GM12878 (cell line): ENCODE data around the gene UNG. TPM values are rescaled to one million over a fixed set of nuclear protein-coding genes. Genes with fewer than 3 reads are reported as not detected.

ENCODE experiments used
- ATAC-seq: fragments of 200-7000 bp; cut with Tn5 transposase; 3 replicates; pipeline ENCODE4 v1.9.1; 2020; ENCODE audit warnings: mild to moderate bottlenecking, moderate library complexity
- BruUV-seq: library from RNA; stranded (reverse); fragments of 400-500 nt; replicated peaks from 2 replicates; lab custom pipeline; 2021; lab: Mats Ljungman, UMichigan
- CTCF ChIA-PET: fragments of 300-600 bp; sonication (Branson Sonifier 250); formaldehyde crosslinking; extraction: SDS; loops from one replicate; lab custom pipeline; 2021; ENCODE audit warnings: inconsistent platforms; lab: Yijun Ruan, JAX
- POLR2A ChIA-PET: fragments of 350-600 bp; formaldehyde crosslinking; extraction: SDS; loops from one replicate; lab custom pipeline; 2021; ENCODE audit warnings: inconsistent platforms; lab: Charles Lee
- RAD21 ChIA-PET: fragments of 300-600 bp; sonication (Branson Sonifier 250); formaldehyde crosslinking; loops from one replicate; lab custom pipeline; 2023; ENCODE audit warnings: antibody characterized with exemption; ENCODE audit not compliant: unreplicated experiment; lab: Charles Lee
- SMC1A ChIA-PET: fragments of 300-600 bp; sonication (Branson Sonifier 250); formaldehyde crosslinking; loops from one replicate; lab custom pipeline; 2023; ENCODE audit not compliant: unreplicated experiment, uncharacterized antibody; lab: Charles Lee
- DNase-seq: peaks from one replicate; pipeline ENCODE4 v3.0.0-alpha.2; 2011; ENCODE audit warnings: low read depth, low spot score
- FAIRE-seq: peaks from 3 replicates; lab custom pipeline; 2011; peaks lifted over from hg19 to GRCh38; lab: Jason Lieb, UNC
- H2AFZ ChIP-seq: 2 replicates; pipeline ENCODE4 v1.6.0; 2011; ENCODE audit warnings: low read depth, low read length, control low read depth; ENCODE audit not compliant: control insufficient read depth
- H3K27ac ChIP-seq: 2 replicates; pipeline ENCODE4 v1.5.1; 2011; ENCODE audit warnings: control low read depth; ENCODE audit not compliant: control insufficient read depth, insufficient read depth
- H3K27me3 ChIP-seq, 2 experiments: replicated peaks in 1 of 2; 2 replicates each; pipeline versions ENCODE4 v1.6.0 to v1.6.1; 2011; ENCODE audit warnings: low read length in 1 of 2; ENCODE audit not compliant: control insufficient read depth in 2 of 2, insufficient read depth in 2 of 2
- H3K36me3 ChIP-seq, 2 experiments: 2 replicates each; pipeline ENCODE4 v1.5.1; 2011; ENCODE audit warnings: low read length in 1 of 2; ENCODE audit not compliant: control insufficient read depth in 2 of 2, insufficient read depth in 2 of 2
- H3K4me1 ChIP-seq: 2 replicates; pipeline ENCODE4 v1.6.1; 2011; ENCODE audit warnings: mild to moderate bottlenecking, low read length, moderate library complexity, mixed read lengths; ENCODE audit not compliant: control insufficient read depth, insufficient read depth
- H3K4me2 ChIP-seq: 2 replicates; pipeline ENCODE4 v1.6.0; 2011; ENCODE audit warnings: control low read depth; ENCODE audit not compliant: control insufficient read depth, insufficient read depth
- H3K4me3 ChIP-seq: fragments of 200-600 bp; sonication (generic); 2 replicates; pipeline ENCODE4 v1.5.1; 2016
- H3K79me2 ChIP-seq: 2 replicates; pipeline ENCODE4 v1.6.0; 2011; ENCODE audit warnings: low read length; ENCODE audit not compliant: control insufficient read depth, insufficient read depth
- H3K9ac ChIP-seq: 2 replicates; pipeline ENCODE4 v1.8.0; 2011; ENCODE audit warnings: low read length, control low read depth, mixed read lengths; ENCODE audit not compliant: control insufficient read depth, insufficient read depth
- H3K9me3 ChIP-seq: replicated peaks from 3 replicates; pipeline ENCODE4 v1.5.1; 2011; ENCODE audit warnings: mild to moderate bottlenecking, low read length; ENCODE audit not compliant: control insufficient read depth, insufficient read depth
- H4K20me1 ChIP-seq: 2 replicates; pipeline ENCODE4 v1.6.0; 2011; ENCODE audit not compliant: control insufficient read depth, insufficient read depth
- ATF7 ChIP-seq: fragments of 450-650 bp; IDR thresholded peaks from 2 replicates; pipeline ENCODE4 v1.6.1; 2016; ENCODE audit warnings: low read depth, mild to moderate bottlenecking
- BACH1 ChIP-seq: fragments of 450-650 bp; IDR thresholded peaks from 2 replicates; pipeline ENCODE4 v1.6.1; 2017; ENCODE audit warnings: mild to moderate bottlenecking, borderline replicate concordance
- FOXK2 ChIP-seq: fragments of 450-650 bp; IDR thresholded peaks from 2 replicates; pipeline ENCODE4 v1.6.1; 2017; ENCODE audit warnings: mild to moderate bottlenecking, moderate library complexity
- HCFC1 ChIP-seq: fragments of 150-350 bp; IDR thresholded peaks from 2 replicates; pipeline ENCODE4 v1.6.1; 2014; ENCODE audit warnings: low read length
- MYC ChIP-seq: IDR thresholded peaks from 2 replicates; pipeline ENCODE4 v1.6.1; 2011; ENCODE audit warnings: mild to moderate bottlenecking, low read length, moderate library complexity, inconsistent platforms; ENCODE audit not compliant: insufficient read depth, insufficient replicate concordance, insufficient read length, severe bottlenecking
- NFIC ChIP-seq: IDR thresholded peaks from 2 replicates; pipeline ENCODE4 v1.6.1; 2012; ENCODE audit warnings: low read depth, mild to moderate bottlenecking, inconsistent platforms, low read length, moderate library complexity
- NFXL1 ChIP-seq: fragments of 450-650 bp; IDR thresholded peaks from 2 replicates; pipeline ENCODE4 v1.6.1; 2017; ENCODE audit warnings: antibody characterized with exemption, mild to moderate bottlenecking, borderline replicate concordance
- NFYB ChIP-seq: IDR thresholded peaks from 2 replicates; pipeline ENCODE4 v1.6.1; 2011; ENCODE audit warnings: low read depth, mild to moderate bottlenecking, low read length, improper control_type of control experiment, moderate library complexity; ENCODE audit not compliant: insufficient read depth
- POU2F2 ChIP-seq: IDR thresholded peaks from 3 replicates; pipeline ENCODE4 v1.6.1; 2011; ENCODE audit warnings: low read depth, mild to moderate bottlenecking, low read length, borderline replicate concordance
- PRDM15 ChIP-seq: fragments of 450-650 bp; formaldehyde crosslinking; IDR thresholded peaks from 2 replicates; pipeline ENCODE4 v1.4.0; 2020; ENCODE audit warnings: mild to moderate bottlenecking, moderate library complexity
- SREBF1 ChIP-seq: IDR thresholded peaks from 2 replicates; pipeline ENCODE4 v1.6.1; 2012; ENCODE audit warnings: mild to moderate bottlenecking, low read length
- TCF3 ChIP-seq: IDR thresholded peaks from 2 replicates; pipeline ENCODE4 v1.6.1; 2012; ENCODE audit warnings: low read depth, mild to moderate bottlenecking, low read length, borderline replicate concordance; ENCODE audit not compliant: insufficient read depth
- TCF7 ChIP-seq: IDR thresholded peaks from 2 replicates; pipeline ENCODE4 v1.6.1; 2014; ENCODE audit warnings: antibody characterized with exemption, borderline replicate concordance
- YY1 ChIP-seq: IDR thresholded peaks from 2 replicates; pipeline ENCODE4 v1.6.1; 2011; ENCODE audit warnings: low read depth, mild to moderate bottlenecking, low read length
- ZBTB11 ChIP-seq: fragments of 450-650 bp; formaldehyde crosslinking; IDR thresholded peaks from 2 replicates; pipeline ENCODE4 v1.5.0; 2022; ENCODE audit warnings: mild to moderate bottlenecking, missing genetic modification characterization
- ZNF274 ChIP-seq: IDR thresholded peaks from one replicate; pipeline ENCODE4 v1.8.0; 2011; ENCODE audit not compliant: insufficient read length, insufficient read depth
- ZZZ3 ChIP-seq: IDR thresholded peaks from 2 replicates; pipeline ENCODE4 v1.6.1; 2011; ENCODE audit warnings: low read depth; ENCODE audit not compliant: control insufficient read depth, insufficient read length
- WGBS: methylation state at CpG from one replicate; pipeline ENCODE4 v1.1.6; 2016; ENCODE audit warnings: low lambda C conversion rate; ENCODE audit not compliant: insufficient replicate concordance, insufficient coverage; ENCODE audit errors: missing lambda C conversion rate; 5-methylcytosine and 5-hydroxymethylcytosine counted together
- in situ Hi-C: fragments of 300-500 bp; cut with MboI; formaldehyde crosslinking; loops from 9 replicates; pipeline ENCODE4 v1.14.3; 2018; ENCODE audit warnings: mixed read lengths
- intact Hi-C: fragments of 100-400 bp; cut with micrococcal nuclease; formaldehyde crosslinking; loops from one replicate; pipeline ENCODE4 v1.14.2; 2022; ENCODE audit not compliant: unreplicated experiment
- polyA plus RNA-seq, 11 experiments: library from polyadenylated mRNA; depleted of rRNA in 4 of 11; unstranded in 6 of 11; stranded (reverse) in 5 of 11; fragments of >200 nt; fragmentation: Nextera tagmentation in 4 of 11; fragmentation: Illumina TruSeq in 1 of 11; extraction: Ambion mirVana in 4 of 11; extraction: Trizol in 1 of 11; gene quantifications; 1 replicate in 1 of 11; 2 replicates in 10 of 11; pipeline versions ENCODE4 v1.2.1 to v1.2.3, GENCODE V29; 2011 to 2016; ENCODE audit warnings: inconsistent platforms in 2 of 11, missing spikeins in 2 of 11, low read depth in 1 of 11
- total RNA-seq, 4 experiments: library from RNA; depleted of rRNA in 3 of 4; stranded (reverse); fragments of >200 nt in 3 of 4; fragmentation: Illumina TruSeq in 1 of 4; extraction: Trizol in 1 of 4; gene quantifications; 2 replicates each; pipeline versions ENCODE4 v1.2.1 to v1.2.3, GENCODE V29; 2013 to 2021

Gene UNG
- total and polyA plus RNA-seq, 10 of the 15 experiments (the other 5 are each of a cell fraction or from before 2014, with no cell fraction given): 9.5 to 81.9 (median 48.2) TPM

GRCh38 chr12:109121346-109121880, 24.0 kb downstream of the UNG start (continued):
- no peak for TF ChIP-seq ZBTB11 (CRISPR knock-in tag)
- TF ChIP-seq TCF7: no peak
- TF ChIP-seq POU2F2: no peak
- no peak for TF ChIP-seq FOXK2
- TF ChIP-seq SREBF1: no peak
- no peak for TF ChIP-seq BACH1
- TF ChIP-seq YY1: no peak
- no peak for TF ChIP-seq TCF3
- no peak for TF ChIP-seq HCFC1

DNA sequence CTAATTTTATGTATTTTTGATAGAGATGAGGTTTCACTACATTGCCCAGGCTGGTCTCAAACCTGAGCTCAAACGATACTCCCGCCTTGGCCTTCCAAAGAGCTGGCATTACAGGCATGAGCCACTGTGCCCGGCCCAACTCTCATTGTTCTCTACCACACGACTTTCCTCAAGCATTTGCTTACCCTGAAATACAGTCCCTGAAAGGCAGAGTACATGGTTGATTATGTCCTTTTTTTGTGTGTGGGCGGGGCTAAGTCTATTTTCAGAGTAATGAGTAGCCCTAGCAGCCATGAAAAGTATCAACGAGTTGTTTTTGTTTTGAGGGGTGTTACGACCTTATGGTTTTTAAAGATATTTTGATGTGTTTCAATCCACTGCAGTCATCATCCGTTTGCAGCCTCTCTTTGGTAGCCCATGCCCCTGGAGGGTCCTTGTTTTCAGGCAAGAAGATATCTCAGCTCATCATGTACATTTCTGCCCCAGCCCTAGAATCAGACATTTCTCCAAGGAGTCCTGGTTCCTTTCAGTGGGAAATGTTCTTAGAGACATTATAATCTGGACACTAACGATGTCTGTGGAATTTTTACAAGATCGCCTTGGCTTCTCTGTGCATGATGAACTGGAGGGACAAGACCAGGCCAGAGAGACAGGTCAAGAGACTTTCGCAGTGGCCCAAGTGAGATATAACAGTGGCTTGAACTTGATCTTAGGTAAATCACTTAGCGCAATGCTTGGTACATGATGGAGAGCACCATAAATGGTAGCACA, 27.7 kb downstream of the UNG start:
- H3K4me2 ChIP-seq: no peak overlapping the region
- WGBS: 41% methylated on average over 12 of the region's 12 CpGs
- ChIA-PET POLR2A (no interaction called here), SMC1A (no interaction called here), RAD21 (no interaction called here), CTCF (interaction anchor here (0.7 kb wide), 1 partner anchor 65 kb away, joined by 3 read pairs; no protein-coding TSS in a partner anchor)
- H3K27me3 ChIP-seq: no peaks in the 10 kb centered on the region
- no peaks in the 10 kb centered on the region for H3K9me3 ChIP-seq
- H4K20me1 ChIP-seq: no peaks in the 10 kb centered on the region
- intact Hi-C loops: no loop called here
- no peaks in the 10 kb centered on the region for H3K36me3 ChIP-seq
- H3K4me3 ChIP-seq: no peak overlapping the region
- in situ Hi-C loops: no loop called here
- DNase-seq: no peak
- no peaks in the 10 kb centered on the region for H3K79me2 ChIP-seq
- H2AFZ ChIP-seq: no peak overlapping the region
- ATAC-seq: no peak
- H3K9ac ChIP-seq: no peak overlapping the region
- BruUV-seq: no TSS peak
- no peaks in the 10 kb centered on the region for H3K4me1 ChIP-seq
- FAIRE-seq: no peak
- no peak overlapping the region for H3K27ac ChIP-seq
- TF ChIP-seq ZNF274 (no peak), NFIC (no peak), ZZZ3 (no peak), ATF7 (no peak), PRDM15 (CRISPR knock-in tag) (no peak), MYC (no peak), NFXL1 (no peak), NFYB (no peak)
